ENCODE measurements around the gene PCSK5.

PCSK5 gene

DNA sequence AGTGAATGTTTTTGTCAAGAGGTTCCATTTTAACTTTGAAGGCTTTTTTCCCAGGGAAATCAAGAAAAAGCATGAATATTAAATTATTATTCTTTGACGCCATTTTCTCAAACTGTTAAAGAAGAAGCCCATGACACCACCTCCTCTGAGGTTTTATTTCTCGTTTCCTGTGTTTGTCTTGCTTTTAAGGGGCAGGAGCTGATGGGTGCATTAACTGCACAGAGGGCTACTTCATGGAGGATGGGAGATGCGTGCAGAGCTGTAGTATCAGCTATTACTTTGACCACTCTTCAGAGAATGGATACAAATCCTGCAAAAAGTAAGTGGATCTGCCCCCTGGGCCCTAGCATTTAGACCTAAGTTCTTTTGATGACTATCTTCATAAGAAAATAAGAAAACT lies 298.4 kb downstream of the PCSK5 start:
- no peak for DNase-seq (ENCODE audit: low read depth in 2 of 2)

- DNase-seq (ENCODE audit: low read depth in 2 of 2): no peak
Observed at GRCh38 chr9:76191493-76191892, 301.0 kb downstream of the PCSK5 start.

DNA sequence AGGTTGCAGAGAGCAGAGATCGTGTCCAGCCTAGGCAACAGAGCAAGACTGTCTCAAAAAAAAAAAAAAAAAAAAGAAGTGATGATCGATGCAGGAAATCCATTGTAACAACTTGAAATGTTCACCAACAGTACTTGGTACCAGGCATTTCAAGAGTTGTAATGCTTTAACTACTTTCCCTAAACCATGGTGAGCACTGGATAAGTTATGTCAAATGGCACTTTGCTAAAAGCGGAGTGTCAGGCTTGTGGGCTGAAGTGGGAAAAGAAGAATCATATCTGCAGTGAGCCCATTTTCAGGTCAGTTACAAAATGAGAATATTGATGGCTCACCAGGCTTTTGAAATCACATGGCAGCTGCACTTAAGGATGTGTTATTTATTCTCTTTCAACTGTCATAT lies 301.5 kb downstream of the PCSK5 start:
- no peak for DNase-seq (ENCODE audit: low read depth in 2 of 2)

DNA sequence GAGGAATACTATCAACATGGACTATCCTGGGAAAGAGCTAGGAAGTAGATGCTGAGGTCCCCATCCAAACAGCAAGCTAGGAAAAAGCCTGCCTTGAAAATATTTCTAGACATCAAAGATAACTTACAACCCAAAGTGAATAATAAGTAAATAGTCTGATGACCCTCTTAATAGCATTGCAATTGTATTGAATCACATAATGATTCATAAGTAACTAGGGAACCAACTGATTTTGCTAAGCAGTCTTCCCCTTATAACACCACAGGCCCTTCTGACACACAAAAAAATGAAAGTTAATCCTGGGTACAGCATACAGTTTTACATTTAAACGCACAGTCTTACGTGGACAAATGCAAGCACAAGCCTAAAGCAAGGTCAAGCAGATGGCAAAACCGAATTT lies 304.4 kb downstream of the PCSK5 start:
- DNase-seq (ENCODE audit: low read depth in 2 of 2): no peak

GRCh38 chr9:76198336-76198735 lies 307.9 kb downstream of the PCSK5 start:
- no peak for DNase-seq (ENCODE audit: low read depth in 2 of 2)

DNA sequence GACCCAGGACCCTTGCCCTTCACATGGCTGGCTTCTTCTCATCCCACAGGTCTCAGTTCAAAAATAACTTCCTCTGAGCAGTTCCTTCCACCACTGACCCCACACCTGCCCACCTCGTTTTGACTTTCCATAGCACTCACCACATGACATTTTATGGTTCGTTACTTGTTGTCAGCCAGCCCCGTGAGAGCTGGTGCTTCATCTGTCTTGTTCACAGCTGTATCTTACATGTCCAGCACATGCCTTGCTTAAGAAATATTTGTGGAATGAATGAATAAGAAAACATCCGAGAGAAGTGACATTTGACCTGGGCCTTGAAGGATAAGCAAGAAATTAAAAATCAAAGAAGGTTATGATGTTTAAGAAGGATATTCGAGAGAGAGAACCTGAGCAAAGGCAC lies 309.8 kb downstream of the PCSK5 start:
- no peak for DNase-seq (ENCODE audit: low read depth in 2 of 2)

- DNase-seq (ENCODE audit: low read depth in 2 of 2): no peak
Observed at GRCh38 chr9:76200745-76201144, 310.3 kb downstream of the PCSK5 start.

DNA sequence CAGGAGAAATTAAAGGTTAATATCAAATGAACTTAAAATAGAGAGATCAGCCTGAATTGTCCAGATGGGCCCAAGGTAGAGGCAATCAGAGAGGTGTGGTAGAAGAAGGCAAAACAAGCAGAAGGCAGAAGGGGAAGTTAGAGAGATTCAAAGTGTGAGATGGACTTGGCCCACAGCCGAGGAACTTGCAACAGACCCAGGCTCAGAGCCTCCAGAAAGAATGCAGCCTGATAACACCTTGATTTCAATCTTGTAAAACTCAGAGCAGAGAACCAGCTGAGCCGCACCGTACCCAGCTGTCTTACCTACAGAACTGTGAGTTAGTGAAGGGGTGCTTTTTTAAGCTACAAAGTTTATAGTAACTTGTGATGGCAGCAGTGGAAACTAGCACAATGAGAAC lies 312.9 kb downstream of the PCSK5 start:
- no peak for DNase-seq (ENCODE audit: low read depth in 2 of 2)

DNA sequence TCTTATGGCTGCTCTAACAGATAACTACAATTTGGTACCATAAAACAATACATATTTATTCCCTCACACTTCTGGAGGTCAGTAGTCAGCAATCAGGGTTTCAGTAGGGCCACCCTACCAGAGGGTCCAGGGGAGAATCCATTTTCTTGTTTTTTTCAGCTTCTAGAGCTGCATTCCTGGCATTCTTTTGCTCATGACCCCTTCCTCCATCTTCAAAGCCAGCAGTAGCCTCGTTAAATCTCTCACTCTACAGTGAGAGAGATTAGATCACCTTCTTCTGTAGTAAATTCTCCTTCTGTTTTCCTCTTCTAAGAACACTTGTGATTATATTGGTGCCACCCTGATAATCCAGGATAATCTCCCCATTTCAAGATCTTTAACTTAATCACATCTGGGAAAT lies 316.3 kb downstream of the PCSK5 start:
- DNase-seq (ENCODE audit: low read depth in 2 of 2): no peak

- DNase-seq (ENCODE audit: low read depth in 2 of 2): no peak
Observed at GRCh38 chr9:76213751-76214150, 323.3 kb downstream of the PCSK5 start.

GRCh38 chr9:76215066-76215465 lies 324.6 kb downstream of the PCSK5 start:
- DNase-seq (ENCODE audit: low read depth in 2 of 2): peak; percentile 58 to 69

DNA sequence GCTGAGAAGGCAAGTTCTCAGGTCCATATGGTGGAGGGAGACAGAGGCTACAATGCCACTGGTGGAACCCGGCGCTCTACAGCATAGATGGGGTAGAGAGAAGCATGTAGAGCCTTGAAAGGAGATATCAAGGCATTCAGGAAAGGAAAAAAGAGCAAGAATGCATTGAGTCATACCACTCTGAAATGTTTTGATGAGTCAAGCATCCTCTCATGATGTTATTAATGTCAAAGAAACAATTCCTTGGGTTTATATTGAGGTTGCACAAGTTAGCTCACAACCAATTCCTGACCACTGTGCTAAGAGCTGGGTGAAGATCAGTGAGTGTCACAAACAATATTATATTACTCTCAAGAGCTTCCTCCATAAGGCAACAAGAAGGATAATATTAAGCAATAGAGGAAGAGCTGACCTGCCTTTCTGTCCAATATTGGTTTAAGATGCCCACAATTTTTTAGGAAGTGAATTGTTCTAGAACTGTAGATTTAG lies 325.7 kb downstream of the PCSK5 start:
- DNase-seq (ENCODE audit: low read depth in 2 of 2): peak; percentile 91 to 92

DNA sequence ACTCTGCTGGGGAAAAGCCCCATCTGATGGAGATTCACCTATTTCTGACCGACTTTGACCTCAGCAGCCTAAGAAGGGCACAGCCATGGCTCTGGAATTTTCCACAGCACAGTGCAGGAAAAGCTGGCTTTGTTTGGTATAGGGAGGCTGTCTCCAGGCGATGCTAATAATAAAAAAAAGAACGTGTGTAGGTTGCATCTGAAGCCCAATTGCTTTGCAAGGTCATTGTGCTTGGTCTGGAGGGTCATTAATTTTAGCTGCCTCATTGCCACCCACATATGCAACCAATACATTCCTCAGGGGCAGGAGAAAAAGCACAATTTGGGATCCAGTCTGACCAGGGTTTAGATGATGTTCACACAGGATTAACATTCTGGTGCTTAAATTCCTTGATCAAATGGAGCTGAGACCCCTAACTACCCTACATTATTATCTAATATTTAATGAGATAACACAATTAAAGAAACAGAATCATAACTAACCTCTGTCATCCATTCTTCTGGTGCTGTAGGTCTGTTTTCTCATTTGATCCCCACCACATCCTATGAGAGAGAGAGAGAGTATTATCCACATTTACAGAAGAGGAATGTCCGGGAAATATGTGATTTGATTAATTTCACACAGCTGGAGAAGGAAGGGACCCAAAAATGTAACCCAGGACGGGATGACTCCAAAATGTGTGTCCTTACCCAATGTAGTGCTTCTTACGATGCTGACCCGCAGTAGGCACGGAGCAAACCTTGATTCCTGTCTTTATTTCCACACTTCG lies 327.8 kb downstream of the PCSK5 start:
- no peak for DNase-seq (ENCODE audit: low read depth in 2 of 2)

- no peak for DNase-seq (ENCODE audit: low read depth in 2 of 2)
Observed at GRCh38 chr9:76218886-76219445, 328.5 kb downstream of the PCSK5 start.

DNA sequence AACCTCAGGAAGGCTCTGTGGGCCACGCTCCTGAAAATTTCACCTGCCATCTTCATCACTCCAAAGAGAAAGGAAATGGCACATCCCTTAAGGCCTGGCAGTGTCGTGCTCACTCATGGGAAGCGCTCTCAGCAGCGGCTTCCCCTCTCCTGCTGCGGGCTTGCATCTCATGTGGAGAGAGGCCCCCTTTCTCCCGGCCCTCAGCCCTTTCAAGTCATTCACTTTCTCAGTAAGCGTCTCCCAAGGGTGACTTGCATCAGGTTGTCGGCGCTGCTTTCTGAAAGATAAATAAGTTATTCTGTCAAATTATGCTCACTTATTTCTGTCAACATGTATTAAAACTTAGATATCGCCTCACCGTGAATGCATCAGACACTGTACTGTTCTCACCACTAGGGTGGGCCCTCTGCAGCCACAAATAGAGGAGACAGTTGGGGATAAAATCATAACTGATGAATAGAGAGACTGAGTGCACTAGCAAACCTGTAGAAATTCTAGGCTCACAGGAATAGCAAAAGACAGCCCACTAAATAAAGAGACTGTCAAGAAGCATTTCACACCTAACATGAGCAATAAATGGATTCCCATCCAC lies 329.2 kb downstream of the PCSK5 start:
- DNase-seq (ENCODE audit: low read depth in 2 of 2): no peak

DNA sequence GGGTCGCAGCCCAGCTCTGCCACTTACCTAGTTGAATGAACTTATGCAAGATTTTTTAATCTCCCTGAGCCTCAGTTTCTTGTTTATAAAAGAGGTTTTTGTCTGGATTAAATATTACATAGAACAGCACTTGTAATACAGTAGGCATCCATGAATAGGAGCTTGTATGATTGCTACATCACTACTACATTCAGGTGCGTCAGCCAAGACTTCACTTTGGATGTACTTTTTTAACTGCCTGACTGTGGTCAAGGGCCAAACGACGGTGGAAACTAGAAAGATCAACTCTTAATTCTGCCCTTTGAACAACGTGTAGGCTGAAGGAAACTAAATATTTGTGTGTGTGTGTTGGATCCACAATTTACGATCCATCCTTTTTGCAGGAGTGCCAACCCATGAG lies 330.9 kb downstream of the PCSK5 start:
- no peak for DNase-seq (ENCODE audit: low read depth in 2 of 2)

GRCh38 chr9:76223749-76224340 lies 333.4 kb downstream of the PCSK5 start:
- no peak for DNase-seq (ENCODE audit: low read depth in 2 of 2)

DNA sequence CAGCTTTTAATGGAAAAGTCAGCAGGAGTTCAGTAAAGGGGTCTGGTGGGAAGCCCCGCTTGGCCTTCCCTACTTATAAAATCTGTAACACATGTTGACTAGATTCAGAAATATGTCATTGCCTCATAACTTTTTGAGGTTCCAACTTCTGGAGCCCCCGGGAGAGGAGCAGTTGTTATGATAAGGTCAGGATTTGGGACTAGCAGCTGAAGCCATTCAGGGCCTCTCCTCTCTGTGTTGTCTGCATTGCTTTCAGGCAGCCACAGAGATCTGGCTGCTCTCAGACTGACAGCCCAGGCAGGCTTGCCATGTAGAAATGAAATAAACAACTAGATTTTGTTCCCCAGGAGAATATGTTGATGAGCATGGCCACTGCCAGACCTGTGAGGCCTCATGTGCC lies 336.7 kb downstream of the PCSK5 start:
- DNase-seq (ENCODE audit: low read depth in 2 of 2): no peak

DNA sequence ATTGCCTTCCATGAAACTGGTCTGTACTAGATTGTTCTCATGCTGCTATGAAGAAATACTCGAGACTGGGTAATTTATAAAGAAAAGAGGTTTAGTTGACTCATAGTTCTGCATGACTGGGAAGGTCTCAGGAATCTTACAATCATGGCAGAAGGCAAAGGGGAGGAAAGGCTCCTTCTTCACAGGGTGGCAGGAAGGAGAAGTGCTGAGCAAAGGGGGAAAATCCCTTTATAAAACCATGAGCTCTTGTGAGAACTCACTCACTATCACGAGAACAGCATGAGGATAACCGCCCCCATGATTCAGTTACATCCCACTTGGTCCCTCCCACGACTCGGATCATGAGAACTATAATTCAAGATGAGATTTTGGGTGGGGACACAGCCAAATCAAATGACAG lies 340.5 kb downstream of the PCSK5 start:
- DNase-seq (ENCODE audit: low read depth in 2 of 2): no peak

DNA sequence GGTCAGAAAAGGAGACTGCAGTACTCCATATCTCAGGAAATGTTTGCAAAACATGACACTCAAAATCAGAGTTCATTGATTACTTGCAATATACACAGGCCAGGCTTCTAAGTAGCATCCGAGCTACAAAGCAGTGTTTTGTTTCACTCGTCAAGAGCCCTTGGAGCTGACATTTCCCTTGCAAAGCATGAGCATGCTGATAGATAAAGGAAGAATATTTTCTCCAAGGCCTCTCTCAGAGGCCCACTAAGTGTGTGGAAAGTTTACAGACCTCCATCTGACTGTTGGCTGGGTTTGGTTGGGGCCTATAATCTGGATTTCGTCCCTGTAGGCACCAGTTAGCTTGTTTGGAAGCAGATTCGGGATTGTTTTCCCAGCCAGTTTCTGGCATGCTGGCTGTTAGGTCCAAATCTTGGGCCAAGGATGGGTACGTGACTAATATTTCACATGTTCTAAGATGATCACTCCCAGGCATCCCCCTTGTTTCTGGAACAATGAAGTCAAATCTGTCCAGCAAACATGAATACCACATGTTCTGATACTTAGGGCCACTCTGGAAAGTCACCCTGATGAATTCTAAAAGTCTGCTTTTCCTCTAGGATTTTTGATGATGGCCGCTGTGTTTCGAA lies 342.5 kb downstream of the PCSK5 start:
- DNase-seq (ENCODE audit: low read depth in 2 of 2): no peak

- no peak for DNase-seq (ENCODE audit: low read depth in 2 of 2)
Observed at GRCh38 chr9:76240578-76240977, 350.1 kb downstream of the PCSK5 start.

- DNase-seq (ENCODE audit: low read depth in 2 of 2): no peak
Observed at GRCh38 chr9:76245518-76245917, 355.0 kb downstream of the PCSK5 start.
